ENCODE measurements around the gene FMNL1.

The FMNL1 gene, protein sequence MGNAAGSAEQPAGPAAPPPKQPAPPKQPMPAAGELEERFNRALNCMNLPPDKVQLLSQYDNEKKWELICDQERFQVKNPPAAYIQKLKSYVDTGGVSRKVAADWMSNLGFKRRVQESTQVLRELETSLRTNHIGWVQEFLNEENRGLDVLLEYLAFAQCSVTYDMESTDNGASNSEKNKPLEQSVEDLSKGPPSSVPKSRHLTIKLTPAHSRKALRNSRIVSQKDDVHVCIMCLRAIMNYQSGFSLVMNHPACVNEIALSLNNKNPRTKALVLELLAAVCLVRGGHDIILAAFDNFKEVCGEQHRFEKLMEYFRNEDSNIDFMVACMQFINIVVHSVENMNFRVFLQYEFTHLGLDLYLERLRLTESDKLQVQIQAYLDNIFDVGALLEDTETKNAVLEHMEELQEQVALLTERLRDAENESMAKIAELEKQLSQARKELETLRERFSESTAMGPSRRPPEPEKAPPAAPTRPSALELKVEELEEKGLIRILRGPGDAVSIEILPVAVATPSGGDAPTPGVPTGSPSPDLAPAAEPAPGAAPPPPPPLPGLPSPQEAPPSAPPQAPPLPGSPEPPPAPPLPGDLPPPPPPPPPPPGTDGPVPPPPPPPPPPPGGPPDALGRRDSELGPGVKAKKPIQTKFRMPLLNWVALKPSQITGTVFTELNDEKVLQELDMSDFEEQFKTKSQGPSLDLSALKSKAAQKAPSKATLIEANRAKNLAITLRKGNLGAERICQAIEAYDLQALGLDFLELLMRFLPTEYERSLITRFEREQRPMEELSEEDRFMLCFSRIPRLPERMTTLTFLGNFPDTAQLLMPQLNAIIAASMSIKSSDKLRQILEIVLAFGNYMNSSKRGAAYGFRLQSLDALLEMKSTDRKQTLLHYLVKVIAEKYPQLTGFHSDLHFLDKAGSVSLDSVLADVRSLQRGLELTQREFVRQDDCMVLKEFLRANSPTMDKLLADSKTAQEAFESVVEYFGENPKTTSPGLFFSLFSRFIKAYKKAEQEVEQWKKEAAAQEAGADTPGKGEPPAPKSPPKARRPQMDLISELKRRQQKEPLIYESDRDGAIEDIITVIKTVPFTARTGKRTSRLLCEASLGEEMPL

DNA sequence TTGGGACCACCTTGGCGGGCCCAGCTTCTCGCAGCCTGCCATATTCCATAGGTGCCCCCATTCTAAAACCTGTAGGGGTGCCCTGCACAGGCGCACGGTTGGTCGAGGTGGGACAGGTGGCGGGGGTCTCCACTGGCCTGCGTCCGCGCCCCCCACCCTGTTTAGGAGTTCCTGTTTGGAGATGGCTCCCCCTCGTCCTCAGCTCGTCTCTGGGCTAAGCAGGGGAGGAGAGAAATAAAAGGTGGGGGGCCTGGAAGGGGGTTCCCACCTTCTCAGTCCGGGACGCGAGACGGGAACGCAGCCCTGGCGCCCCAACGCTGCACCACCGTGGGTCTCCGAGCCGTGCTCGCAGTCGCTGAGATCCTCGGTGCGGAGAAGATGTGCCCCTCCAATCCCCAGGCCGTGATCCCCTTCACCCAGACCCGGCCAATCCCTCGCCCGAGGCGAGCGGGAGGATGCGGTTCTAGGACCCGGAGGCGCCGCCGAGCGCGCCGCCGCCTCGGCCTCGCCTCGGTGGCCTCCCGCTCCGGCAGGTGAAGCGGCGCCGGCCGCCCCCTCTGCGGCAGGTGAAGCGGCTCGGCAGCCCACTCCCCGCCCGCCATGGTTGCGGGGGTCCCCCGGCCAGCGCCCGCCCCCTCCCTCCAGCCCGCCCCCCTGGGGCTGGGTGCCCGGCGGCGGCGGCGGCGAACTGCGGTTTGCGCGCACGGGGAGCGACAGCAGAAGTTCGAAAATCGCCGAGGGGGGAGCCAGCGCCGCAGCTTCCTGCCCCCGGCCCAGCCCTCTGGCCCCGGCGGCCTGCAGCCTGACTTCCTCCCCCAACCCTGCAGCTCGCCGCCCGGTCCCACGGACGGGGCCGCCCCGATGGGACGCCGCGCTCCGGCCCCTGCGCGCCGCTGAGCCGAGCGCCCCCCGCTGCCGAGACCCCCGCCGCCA, at the start of gene FMNL1:
Gene FMNL1 (plus strand): TSS at position 805 of the 933 bp plus-strand sequence. CDS start 240 bp downstream, outside the sequence.
- Histone ChIP-seq H3K9me3 (ENCODE audit: control insufficient read depth, insufficient read depth, low read depth, low read length) (no peaks in the 10 kb centered on the region), H3K27me3 (ENCODE audit: control insufficient read depth, insufficient read depth, low read length) (peaks cover 64% of the 10 kb centered on the region), H3K27ac (ENCODE audit: low read depth, low read length) (no peak within 1 kb of the TSS), H3K4me3 (ENCODE audit: low read depth, low read length) (peak within 1 kb of the TSS; percentile 56), H3K36me3 (ENCODE audit: control insufficient read depth, insufficient read depth, low read length) (no peaks in the 10 kb centered on the region), H3K4me1 (ENCODE audit: control insufficient read depth, insufficient read depth, low read length) (peaks cover 17% of the 10 kb centered on the region), H3K9ac (ENCODE audit: low read length) (no peak within 1 kb of the TSS)

DNA sequence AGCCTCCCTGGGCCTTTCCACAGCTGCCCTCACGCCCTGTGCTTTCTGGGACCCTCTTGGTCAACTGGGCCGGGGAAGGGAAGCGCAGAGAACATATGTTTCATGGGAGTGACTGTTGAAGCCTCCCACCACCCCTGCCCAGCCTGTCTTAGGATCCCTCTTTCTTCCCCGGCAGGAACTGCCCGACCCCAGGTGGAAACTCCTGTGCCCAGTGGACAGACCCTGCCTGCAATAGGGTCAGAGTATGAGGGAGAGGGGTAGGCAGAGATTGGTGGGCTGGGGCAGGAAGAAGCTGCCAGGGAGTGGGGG, 49.5 kb upstream of the FMNL1 start:
- peak overlapping the region; percentile 50 for H3K27ac ChIP-seq (ENCODE audit: low read depth, low read length)
- no peaks in the 10 kb centered on the region for H3K9me3 ChIP-seq (ENCODE audit: control insufficient read depth, insufficient read depth, low read depth, low read length)
- H3K4me1 ChIP-seq (ENCODE audit: control insufficient read depth, insufficient read depth, low read length) = peaks cover 43% of the 10 kb centered on the region
- 0 out of 2 replicates have a peak, but pooled peaks cover 4% of the 10 kb centered on the region for H3K36me3 ChIP-seq (ENCODE audit: control insufficient read depth, insufficient read depth, low read length)
- peak overlapping the region; percentile 61 for H3K9ac ChIP-seq (ENCODE audit: low read length)
- H3K27me3 ChIP-seq (ENCODE audit: control insufficient read depth, insufficient read depth, low read length) = no peaks in the 10 kb centered on the region
- H3K4me3 ChIP-seq (ENCODE audit: low read depth, low read length) = 0 out of 2 replicates have a peak overlapping the region, but pooled peaks have one; percentile 9

DNA sequence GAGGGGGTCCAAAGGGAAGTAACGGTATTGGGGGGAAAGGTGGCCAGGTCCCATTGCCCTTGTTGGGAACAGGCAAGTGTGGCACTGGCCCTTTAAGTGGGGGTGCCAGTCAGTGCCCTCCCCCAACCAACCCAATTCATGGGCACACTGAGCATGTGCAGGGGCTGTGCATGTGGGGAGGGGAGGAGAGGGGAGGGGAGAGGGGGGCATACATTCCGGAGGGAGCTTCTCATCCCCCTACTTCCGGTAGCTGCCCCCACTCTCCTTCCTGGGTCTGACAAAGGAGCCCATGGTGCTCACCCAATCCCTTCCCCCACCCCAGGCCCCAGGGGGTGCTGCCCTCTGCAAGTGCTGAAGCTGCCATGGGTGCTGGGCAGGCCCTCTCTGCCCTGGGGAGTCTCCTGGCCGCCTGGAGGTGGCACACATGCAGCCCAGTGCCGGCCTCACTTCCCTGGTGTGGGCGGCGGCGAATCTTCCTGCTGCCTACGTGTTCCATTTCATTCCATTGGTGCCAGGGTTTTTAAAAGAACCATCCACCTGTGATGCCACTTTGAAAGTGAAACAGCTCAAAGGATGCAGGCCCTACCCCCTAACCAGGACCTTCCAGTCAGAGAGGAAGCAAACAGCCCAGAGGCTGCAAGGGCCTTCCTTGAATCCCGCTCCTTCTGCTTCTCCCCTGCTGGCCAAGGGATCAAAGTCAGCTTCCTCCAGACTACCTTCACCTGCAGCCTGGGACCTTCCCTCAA, 49.0 kb upstream of the FMNL1 start:
- Histone ChIP-seq H3K36me3 (ENCODE audit: control insufficient read depth, insufficient read depth, low read length) (0 out of 2 replicates have a peak, but pooled peaks cover 4% of the 10 kb centered on the region), H3K27ac (ENCODE audit: low read depth, low read length) (peak overlapping the region; percentile 50), H3K4me1 (ENCODE audit: control insufficient read depth, insufficient read depth, low read length) (peaks cover 43% of the 10 kb centered on the region), H3K4me3 (ENCODE audit: low read depth, low read length) (no peak overlapping the region), H3K27me3 (ENCODE audit: control insufficient read depth, insufficient read depth, low read length) (no peaks in the 10 kb centered on the region), H3K9ac (ENCODE audit: low read length) (peak overlapping the region; percentile 18), H3K9me3 (ENCODE audit: control insufficient read depth, insufficient read depth, low read depth, low read length) (no peaks in the 10 kb centered on the region)

DNA sequence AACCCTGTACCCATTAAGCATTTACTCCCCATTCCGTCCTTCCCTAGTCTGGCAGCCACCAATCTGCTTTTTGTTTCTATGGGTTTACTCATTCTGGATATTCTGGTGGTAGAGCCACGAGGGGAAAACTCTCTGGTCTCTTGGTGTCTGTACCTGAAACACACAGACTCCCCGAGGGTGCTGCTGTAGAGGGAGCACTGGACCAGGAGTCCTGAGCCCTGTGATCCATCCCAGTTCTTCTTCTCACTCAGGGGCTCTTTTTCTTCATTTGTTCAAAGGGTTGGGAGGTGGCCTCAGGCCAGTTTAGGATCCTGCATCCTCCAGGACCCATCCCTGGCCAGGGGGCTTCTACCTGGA, 45.9 kb upstream of the FMNL1 start:
- H3K27ac ChIP-seq (ENCODE audit: low read depth, low read length) = no peak overlapping the region
- no peak overlapping the region for H3K9ac ChIP-seq (ENCODE audit: low read length)

DNA sequence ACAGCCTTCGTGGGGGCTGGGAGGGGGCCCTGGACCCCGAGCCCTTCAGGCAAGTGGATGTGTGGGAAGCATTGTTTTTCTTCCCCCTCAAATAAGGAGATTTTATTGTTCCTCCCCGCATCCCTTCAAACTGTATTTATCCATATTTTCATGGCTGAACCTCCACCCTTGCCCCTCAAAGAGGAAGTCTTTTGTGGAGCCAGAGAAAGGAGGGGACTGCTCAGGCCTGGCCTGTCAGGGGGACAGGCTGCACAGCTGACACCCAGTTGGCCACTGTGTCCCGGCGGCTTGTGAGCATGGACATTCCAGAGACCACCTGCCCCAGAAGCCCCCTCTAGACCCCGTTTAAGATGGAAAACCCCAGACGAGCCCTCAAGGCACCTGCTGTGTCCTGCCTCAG, 44.1 kb upstream of the FMNL1 start:
- H3K27ac ChIP-seq (ENCODE audit: low read depth, low read length) = no peak overlapping the region

More for the DNA sequence above, 45.9 kb upstream of the FMNL1 start:
- Histone ChIP-seq H3K9me3 (ENCODE audit: control insufficient read depth, insufficient read depth, low read depth, low read length) (no peaks in the 10 kb centered on the region), H3K36me3 (ENCODE audit: control insufficient read depth, insufficient read depth, low read length) (no peaks in the 10 kb centered on the region), H3K4me1 (ENCODE audit: control insufficient read depth, insufficient read depth, low read length) (peaks cover 31% of the 10 kb centered on the region), H3K4me3 (ENCODE audit: low read depth, low read length) (no peak overlapping the region), H3K27me3 (ENCODE audit: control insufficient read depth, insufficient read depth, low read length) (no peaks in the 10 kb centered on the region)

DNA sequence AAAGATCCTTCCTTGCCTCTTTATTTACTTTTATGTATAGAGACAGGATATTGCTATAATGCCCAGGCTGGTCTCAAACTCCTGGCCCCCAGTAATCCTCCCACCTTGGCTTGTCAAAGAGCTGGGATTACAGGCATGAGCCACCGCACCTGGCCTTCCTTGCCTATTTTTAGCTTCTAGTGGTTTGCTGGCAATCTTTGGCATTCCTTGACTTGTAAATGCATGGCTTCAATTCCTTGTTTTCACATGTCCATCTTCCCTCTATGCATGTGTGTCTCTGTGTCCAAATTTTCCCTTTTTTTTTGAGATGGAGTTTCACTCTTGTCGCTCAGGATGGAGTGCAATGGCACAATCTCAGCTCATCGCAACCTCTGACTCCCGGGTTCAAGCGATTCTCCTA, 37.5 kb upstream of the FMNL1 start:
- Histone ChIP-seq H3K4me1 (ENCODE audit: control insufficient read depth, insufficient read depth, low read length) (no peaks in the 10 kb centered on the region), H3K9me3 (ENCODE audit: control insufficient read depth, insufficient read depth, low read depth, low read length) (no peaks in the 10 kb centered on the region), H3K9ac (ENCODE audit: low read length) (no peak overlapping the region), H3K27ac (ENCODE audit: low read depth, low read length) (no peak overlapping the region), H3K27me3 (ENCODE audit: control insufficient read depth, insufficient read depth, low read length) (no peaks in the 10 kb centered on the region), H3K4me3 (ENCODE audit: low read depth, low read length) (no peak overlapping the region), H3K36me3 (ENCODE audit: control insufficient read depth, insufficient read depth, low read length) (no peaks in the 10 kb centered on the region)

More for the DNA sequence above, 44.1 kb upstream of the FMNL1 start:
- peaks cover 13% of the 10 kb centered on the region for H3K4me1 ChIP-seq (ENCODE audit: control insufficient read depth, insufficient read depth, low read length)
- no peaks in the 10 kb centered on the region for H3K27me3 ChIP-seq (ENCODE audit: control insufficient read depth, insufficient read depth, low read length)
- H3K4me3 ChIP-seq (ENCODE audit: low read depth, low read length) = no peak overlapping the region
- no peak overlapping the region for H3K9ac ChIP-seq (ENCODE audit: low read length)
- H3K9me3 ChIP-seq (ENCODE audit: control insufficient read depth, insufficient read depth, low read depth, low read length) = no peaks in the 10 kb centered on the region
- no peaks in the 10 kb centered on the region for H3K36me3 ChIP-seq (ENCODE audit: control insufficient read depth, insufficient read depth, low read length)

DNA sequence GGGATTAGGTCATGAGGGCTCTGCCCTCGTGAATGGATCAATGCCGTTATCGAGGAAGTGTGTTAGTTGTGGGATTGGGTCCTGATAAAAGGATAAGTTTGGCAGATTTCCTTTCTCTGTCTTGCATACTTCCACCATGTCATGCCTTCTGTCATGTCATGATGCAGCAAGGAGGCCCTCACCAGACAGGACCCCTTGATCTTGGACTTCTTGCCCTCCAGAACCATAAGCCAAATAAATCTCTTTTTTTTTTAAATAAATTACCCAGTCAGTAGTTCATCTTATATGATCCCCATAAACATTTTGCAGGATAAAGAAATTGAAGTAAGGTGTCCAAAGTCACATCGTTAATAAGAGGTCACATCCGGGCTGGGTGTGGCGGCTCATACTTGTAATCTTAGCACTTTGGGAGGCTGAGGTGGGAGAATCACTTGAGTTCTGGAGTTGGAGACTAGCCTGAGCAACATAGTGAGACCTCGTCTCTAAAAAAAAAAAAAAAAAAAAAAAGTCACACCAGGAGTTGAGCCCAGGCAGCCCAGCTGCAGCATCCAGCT, 34.8 kb upstream of the FMNL1 start:
- H3K27ac ChIP-seq (ENCODE audit: low read depth, low read length) = no peak overlapping the region
- no peaks in the 10 kb centered on the region for H3K4me1 ChIP-seq (ENCODE audit: control insufficient read depth, insufficient read depth, low read length)
- no peaks in the 10 kb centered on the region for H3K27me3 ChIP-seq (ENCODE audit: control insufficient read depth, insufficient read depth, low read length)
- H3K9me3 ChIP-seq (ENCODE audit: control insufficient read depth, insufficient read depth, low read depth, low read length) = no peaks in the 10 kb centered on the region
- H3K9ac ChIP-seq (ENCODE audit: low read length) = no peak overlapping the region
- no peak overlapping the region for H3K4me3 ChIP-seq (ENCODE audit: low read depth, low read length)
- H3K36me3 ChIP-seq (ENCODE audit: control insufficient read depth, insufficient read depth, low read length) = no peaks in the 10 kb centered on the region

DNA sequence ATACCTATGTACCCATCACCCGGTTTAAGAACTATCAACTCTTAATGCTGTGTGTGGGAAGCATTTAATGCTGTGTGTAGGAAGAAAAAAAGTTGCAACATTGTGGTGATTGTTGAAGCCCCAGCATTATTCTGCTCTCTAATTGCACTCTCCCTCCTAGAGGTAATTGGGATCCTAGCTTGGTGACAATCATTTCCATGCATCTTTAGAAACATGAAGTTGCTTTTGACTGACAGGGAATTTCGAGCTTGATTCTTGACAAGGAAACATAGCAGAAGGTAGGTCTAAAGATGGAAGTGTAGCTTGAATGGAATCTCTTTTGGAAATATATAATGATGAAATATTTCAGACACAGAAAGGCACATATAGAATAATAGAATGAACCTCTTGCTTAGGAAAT, 32.7 kb upstream of the FMNL1 start:
- H3K4me1 ChIP-seq (ENCODE audit: control insufficient read depth, insufficient read depth, low read length) = no peaks in the 10 kb centered on the region
- no peaks in the 10 kb centered on the region for H3K9me3 ChIP-seq (ENCODE audit: control insufficient read depth, insufficient read depth, low read depth, low read length)
- H3K9ac ChIP-seq (ENCODE audit: low read length) = no peak overlapping the region
- H3K27me3 ChIP-seq (ENCODE audit: control insufficient read depth, insufficient read depth, low read length) = no peaks in the 10 kb centered on the region
- H3K36me3 ChIP-seq (ENCODE audit: control insufficient read depth, insufficient read depth, low read length) = no peaks in the 10 kb centered on the region
- no peak overlapping the region for H3K27ac ChIP-seq (ENCODE audit: low read depth, low read length)
- no peak overlapping the region for H3K4me3 ChIP-seq (ENCODE audit: low read depth, low read length)

DNA sequence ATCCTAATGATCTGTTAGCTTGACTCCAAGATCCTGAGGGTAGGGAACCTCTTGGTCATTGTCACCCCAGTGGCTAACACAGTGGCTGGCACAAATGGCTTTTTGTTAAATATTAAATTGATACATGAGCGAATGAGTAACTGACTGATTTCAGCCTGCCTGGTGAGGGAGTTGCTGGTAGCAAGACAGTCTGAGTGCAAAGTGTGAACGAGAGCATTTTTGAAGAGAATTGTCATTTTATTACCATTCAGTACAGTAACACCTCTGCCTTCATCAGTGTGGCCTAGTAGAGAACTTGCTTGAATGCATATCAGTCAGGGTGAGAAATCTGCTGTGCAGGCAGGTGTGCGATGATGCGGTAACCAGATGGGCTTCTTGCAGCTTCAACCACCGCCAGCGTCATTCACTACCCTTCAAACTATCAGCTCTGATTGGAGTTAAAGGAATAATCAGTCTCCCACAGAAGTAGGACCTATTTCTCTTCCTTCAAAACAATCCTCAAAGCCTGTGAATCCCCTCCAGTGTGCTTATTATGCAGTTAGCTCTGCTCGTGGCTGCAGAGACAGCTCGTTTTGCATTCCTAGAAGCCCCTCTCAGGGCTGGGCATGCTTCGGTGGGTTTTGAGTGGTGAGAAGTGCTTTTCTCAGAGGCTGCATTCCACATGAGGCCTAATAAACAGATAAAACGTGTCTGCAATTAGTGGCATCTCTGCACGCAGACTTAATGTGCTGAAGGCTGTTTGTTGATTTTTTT, 31.0 kb upstream of the FMNL1 start:
- H3K4me1 ChIP-seq (ENCODE audit: control insufficient read depth, insufficient read depth, low read length) = no peaks in the 10 kb centered on the region
- no peaks in the 10 kb centered on the region for H3K36me3 ChIP-seq (ENCODE audit: control insufficient read depth, insufficient read depth, low read length)
- H3K9ac ChIP-seq (ENCODE audit: low read length) = no peak overlapping the region
- no peaks in the 10 kb centered on the region; the same call in 1 of the 2 replicates for H3K9me3 ChIP-seq (ENCODE audit: control insufficient read depth, insufficient read depth, low read depth, low read length)
- H3K27ac ChIP-seq (ENCODE audit: low read depth, low read length) = no peak overlapping the region
- H3K4me3 ChIP-seq (ENCODE audit: low read depth, low read length) = no peak overlapping the region
- no peaks in the 10 kb centered on the region for H3K27me3 ChIP-seq (ENCODE audit: control insufficient read depth, insufficient read depth, low read length)

Data from HUES6 (cell line).